ENCODE data around the gene GHITM. TPM values are rescaled to one million over a fixed set of nuclear protein-coding genes. Genes with fewer than 3 reads are reported as not detected.
"Not testable (repeated sequence)": the region's sequence is repeated elsewhere in the genome, so short reads cannot be mapped to it uniquely, and the experiment has no call there.

GHITM gene
- total and polyA plus RNA-seq, 5 donors = 274 to 430 (median 306) TPM

GRCh38 chr10:84117204-84117603 lies 22.1 kb upstream of the GHITM start:
- H3K4me3 ChIP-seq (ENCODE audit: low read length); H3K9me3 ChIP-seq (ENCODE audit: control insufficient read depth, low read length); ATAC-seq; H3K27me3 ChIP-seq (ENCODE audit: control insufficient read depth, insufficient read depth); DNase-seq; intact Hi-C loops (cut with DNase I); H3K4me1 ChIP-seq (ENCODE audit: control insufficient read depth, insufficient read depth, low read length); H3K27ac ChIP-seq (ENCODE audit: low read length): not testable (repeated sequence)
- WGBS = 98% methylated on average over 2 of the region's 2 CpGs

- WGBS = 75% methylated on average over 2 of the region's 2 CpGs
- no peak overlapping the region for H3K4me3 ChIP-seq (ENCODE audit: low read length)
- no peaks in the 10 kb centered on the region for H3K9me3 ChIP-seq (ENCODE audit: control insufficient read depth, low read length)
- no peak for DNase-seq
- no peaks in the 10 kb centered on the region for H3K4me1 ChIP-seq (ENCODE audit: control insufficient read depth, insufficient read depth, low read length)
- H3K27ac ChIP-seq (ENCODE audit: low read length) = no peak overlapping the region
- no peak for ATAC-seq
- no peaks in the 10 kb centered on the region for H3K27me3 ChIP-seq (ENCODE audit: control insufficient read depth, insufficient read depth)
- intact Hi-C loops (cut with DNase I) = no loop called here
These were observed 21.5 kb upstream of the GHITM start for GRCh38 chr10:84117686-84118394.

- no peak for ATAC-seq
- Histone ChIP-seq H3K27ac (ENCODE audit: low read length) (no peak overlapping the region), H3K27me3 (ENCODE audit: control insufficient read depth, insufficient read depth) (no peaks in the 10 kb centered on the region), H3K4me3 (ENCODE audit: low read length) (no peak overlapping the region), H3K4me1 (ENCODE audit: control insufficient read depth, insufficient read depth, low read length) (no peaks in the 10 kb centered on the region), H3K9me3 (ENCODE audit: control insufficient read depth, low read length) (no peaks in the 10 kb centered on the region)
- no peak for DNase-seq
- intact Hi-C loops (cut with DNase I) = no loop called here
- 77% methylated on average over 12 of the region's 12 CpGs for WGBS
These were observed 20.8 kb upstream of the GHITM start for GRCh38 chr10:84118395-84119006.

GRCh38 chr10:84123362-84123761 lies 15.9 kb upstream of the GHITM start:
- Histone ChIP-seq H3K4me1 (ENCODE audit: control insufficient read depth, insufficient read depth, low read length) (no peaks in the 10 kb centered on the region), H3K9me3 (ENCODE audit: control insufficient read depth, low read length) (peaks cover 5% of the 10 kb centered on the region), H3K27me3 (ENCODE audit: control insufficient read depth, insufficient read depth) (no peaks in the 10 kb centered on the region), H3K4me3 (ENCODE audit: low read length) (no peak overlapping the region), H3K27ac (ENCODE audit: low read length) (no peak overlapping the region)
- intact Hi-C loops (cut with DNase I) = no loop called here
- ATAC-seq (no peak), DNase-seq (no peak)
- WGBS = 86% methylated on average over 1 of the region's 1 CpG

- WGBS = 79% methylated on average over 10 of the region's 10 CpGs
- H3K27ac ChIP-seq (ENCODE audit: low read length); DNase-seq; H3K9me3 ChIP-seq (ENCODE audit: control insufficient read depth, low read length); H3K4me3 ChIP-seq (ENCODE audit: low read length); H3K27me3 ChIP-seq (ENCODE audit: control insufficient read depth, insufficient read depth); ATAC-seq; intact Hi-C loops (cut with DNase I); H3K4me1 ChIP-seq (ENCODE audit: control insufficient read depth, insufficient read depth, low read length): not testable (repeated sequence)
These were observed 13.2 kb upstream of the GHITM start for GRCh38 chr10:84125910-84126784.

GRCh38 chr10:84126785-84127167 lies 12.5 kb upstream of the GHITM start:
- Histone ChIP-seq H3K4me3 (ENCODE audit: low read length) (no peak overlapping the region), H3K4me1 (ENCODE audit: control insufficient read depth, insufficient read depth, low read length) (no peaks in the 10 kb centered on the region), H3K27ac (ENCODE audit: low read length) (no peak overlapping the region), H3K9me3 (ENCODE audit: control insufficient read depth, low read length) (peaks cover 5% of the 10 kb centered on the region), H3K27me3 (ENCODE audit: control insufficient read depth, insufficient read depth) (no peaks in the 10 kb centered on the region)
- 89% methylated on average over 1 of the region's 1 CpG for WGBS
- intact Hi-C loops (cut with DNase I) = no loop called here
- no peak for ATAC-seq
- DNase-seq = no peak

GRCh38 chr10:84135836-84136235 lies 3.5 kb upstream of the GHITM start:
- Histone ChIP-seq H3K4me1 (ENCODE audit: control insufficient read depth, insufficient read depth, low read length) (no peaks in the 10 kb centered on the region), H3K27me3 (ENCODE audit: control insufficient read depth, insufficient read depth) (no peaks in the 10 kb centered on the region), H3K9me3 (ENCODE audit: control insufficient read depth, low read length) (no peaks in the 10 kb centered on the region), H3K4me3 (ENCODE audit: low read length) (no peak overlapping the region), H3K27ac (ENCODE audit: low read length) (no peak overlapping the region)
- DNase-seq (no peak), ATAC-seq (no peak)
- intact Hi-C loops (cut with DNase I) = no loop called here
- 68% methylated on average over 2 of the region's 2 CpGs for WGBS

GRCh38 chr10:84137811-84138210 lies 1.5 kb upstream of the GHITM start:
- intact Hi-C loops (cut with DNase I) = no loop called here
- Histone ChIP-seq H3K4me3 (ENCODE audit: low read length) (no peak overlapping the region), H3K4me1 (ENCODE audit: control insufficient read depth, insufficient read depth, low read length) (no peaks in the 10 kb centered on the region), H3K27me3 (ENCODE audit: control insufficient read depth, insufficient read depth) (no peaks in the 10 kb centered on the region), H3K9me3 (ENCODE audit: control insufficient read depth, low read length) (no peaks in the 10 kb centered on the region), H3K27ac (ENCODE audit: low read length) (no peak overlapping the region)
- ATAC-seq = no peak
- 76% methylated on average over 2 of the region's 2 CpGs for WGBS
- DNase-seq = no peak

- intact Hi-C loops (cut with DNase I) = no loop called here
- WGBS = 72% methylated on average over 20 of the region's 20 CpGs
- Histone ChIP-seq H3K9me3 (ENCODE audit: control insufficient read depth, low read length) (no peaks in the 10 kb centered on the region), H3K27me3 (ENCODE audit: control insufficient read depth, insufficient read depth) (no peaks in the 10 kb centered on the region), H3K27ac (ENCODE audit: low read length) (no peak overlapping the region), H3K4me1 (ENCODE audit: control insufficient read depth, insufficient read depth, low read length) (no peaks in the 10 kb centered on the region), H3K4me3 (ENCODE audit: low read length) (peak overlapping the region; percentile 66)
- no peak for ATAC-seq
- DNase-seq = peak; percentile 13 to 63 (median 48)
These were observed 707 bp upstream of the GHITM start for GRCh38 chr10:84138478-84139125.

GRCh38 chr10:84140036-84140379 lies 699 bp downstream of the GHITM start:
- WGBS = 9% methylated on average over 12 of the region's 12 CpGs
- H3K4me3 ChIP-seq (ENCODE audit: low read length) = peak overlapping the region; percentile 69
- no peaks in the 10 kb centered on the region for H3K27me3 ChIP-seq (ENCODE audit: control insufficient read depth, insufficient read depth)
- H3K4me1 ChIP-seq (ENCODE audit: control insufficient read depth, insufficient read depth, low read length) = no peaks in the 10 kb centered on the region
- DNase-seq = peak in 1 of 3 donors; percentile 31
- H3K27ac ChIP-seq (ENCODE audit: low read length) = peak overlapping the region; percentile 46
- ATAC-seq = peak in 1 of 2 donors; percentile 31
- H3K9me3 ChIP-seq (ENCODE audit: control insufficient read depth, low read length) = no peaks in the 10 kb centered on the region
- intact Hi-C loops (cut with DNase I) = loop anchor here in 1 of 4 donors (10.0 kb wide), 1 partner anchor 65 kb away; no protein-coding TSS in a partner anchor
